Endothelial cell of umbilical vein (primary cell): ENCODE results near the gene CD38. TPM values are rescaled to one million over a fixed set of nuclear protein-coding genes. Genes with fewer than 3 reads are reported as not detected.
"Not testable (repeated sequence)": the region's sequence is repeated elsewhere in the genome, so short reads cannot be mapped to it uniquely, and the experiment has no call there.

Source experiments
- BruUV-seq: library from RNA; stranded (reverse); fragments of 400-500 nt; replicated peaks from 2 replicates; lab custom pipeline; 2021; lab: Mats Ljungman, UMichigan
- CTCF ChIA-PET: fragments of 300-600, 350-600 bp; sonication (Branson Sonifier 250); formaldehyde crosslinking; loops from one replicate; lab custom pipeline; 2021; ENCODE audit warnings: antibody characterized with exemption, inconsistent platforms; lab: Charles Lee
- POLR2A ChIA-PET: fragments of 300-600, 350-600 bp; sonication (Branson Sonifier 250); formaldehyde crosslinking; loops from one replicate; lab custom pipeline; 2021; ENCODE audit warnings: antibody characterized with exemption, inconsistent platforms; lab: Charles Lee
- DNase-seq: peaks from one replicate; pipeline ENCODE4 v3.0.0-alpha.2; 2011; ENCODE audit warnings: low read depth, low spot score
- FAIRE-seq: peaks from 2 replicates; lab custom pipeline; 2011; peaks lifted over from hg19 to GRCh38; lab: Jason Lieb, UNC
- H2AFZ ChIP-seq: 2 replicates; pipeline ENCODE4 v1.6.0; 2012; ENCODE audit warnings: low read depth, low read length, control low read depth, inconsistent platforms
- H3K27ac ChIP-seq: 2 replicates; pipeline ENCODE4 v1.5.1; 2011; ENCODE audit warnings: low read depth, mild to moderate bottlenecking, control low read depth, low read length, moderate library complexity; ENCODE audit not compliant: insufficient read depth
- H3K27me3 ChIP-seq, 2 experiments: 2 replicates each; pipeline versions ENCODE4 v1.6.0 to v1.6.1; 2011; ENCODE audit warnings: low read length in 2 of 2, mixed read lengths in 1 of 2; ENCODE audit not compliant: control insufficient read depth in 2 of 2, insufficient read depth in 2 of 2
- H3K36me3 ChIP-seq, 2 experiments: 2 replicates in 1 of 2; 3 replicates in 1 of 2; pipeline ENCODE4 v1.5.1; 2011; ENCODE audit warnings: low read length in 2 of 2, mild to moderate bottlenecking in 1 of 2, moderate library complexity in 1 of 2; ENCODE audit not compliant: control insufficient read depth in 2 of 2, insufficient read depth in 2 of 2; ENCODE audit errors: extremely low read depth in 1 of 2
- H3K4me1 ChIP-seq: 3 replicates; pipeline ENCODE4 v1.5.1; 2011; ENCODE audit warnings: mild to moderate bottlenecking, low read length; ENCODE audit not compliant: control insufficient read depth, insufficient read depth; ENCODE audit errors: extremely low read depth
- H3K4me2 ChIP-seq: 2 replicates; pipeline ENCODE4 v1.6.1; 2011; ENCODE audit warnings: low read length, control low read depth, mixed read lengths; ENCODE audit not compliant: insufficient read depth
- H3K4me3 ChIP-seq, 3 experiments: fragments of 200-600 bp in 1 of 3; sonication (generic), shearing (Covaris generic) in 1 of 3; replicated peaks in 1 of 3; 2 replicates each; pipeline ENCODE4 v1.5.1; 2011 to 2016; ENCODE audit warnings: control low read depth in 3 of 3, low read length in 3 of 3, mild to moderate bottlenecking in 2 of 3, inconsistent platforms in 1 of 3, low read depth in 1 of 3, moderate library complexity in 1 of 3; ENCODE audit not compliant: insufficient read depth in 1 of 3
- H3K79me2 ChIP-seq: 2 replicates; pipeline ENCODE4 v1.6.0; 2012; ENCODE audit warnings: low read length, inconsistent platforms; ENCODE audit not compliant: control insufficient read depth, insufficient read depth
- H3K9ac ChIP-seq: replicated peaks from 2 replicates; pipeline ENCODE3; 2011; ENCODE audit warnings: low read length, control low read depth; ENCODE audit not compliant: insufficient read depth; ENCODE audit errors: extremely low read depth
- H3K9me1 ChIP-seq: replicated peaks from 3 replicates; pipeline ENCODE4 v1.6.0; 2011; ENCODE audit warnings: mild to moderate bottlenecking, low read length; ENCODE audit not compliant: control insufficient read depth, insufficient read depth; ENCODE audit errors: extremely low read depth
- H3K9me3 ChIP-seq: replicated peaks from 2 replicates; pipeline ENCODE4 v1.5.1; 2012; ENCODE audit warnings: low read length, inconsistent platforms; ENCODE audit not compliant: control insufficient read depth, insufficient read depth
- H4K20me1 ChIP-seq: replicated peaks from 2 replicates; pipeline ENCODE3; 2011; ENCODE audit warnings: mild to moderate bottlenecking, low read length; ENCODE audit not compliant: control insufficient read depth, insufficient read depth; ENCODE audit errors: extremely low read depth
- EZH2 ChIP-seq: IDR thresholded peaks from 2 replicates; pipeline ENCODE4 v1.6.1; 2012; ENCODE audit warnings: borderline replicate concordance, low read depth, mild to moderate bottlenecking, moderate library complexity, low read length, inconsistent platforms; ENCODE audit not compliant: severe bottlenecking
- FOS ChIP-seq: IDR thresholded peaks from 2 replicates; pipeline ENCODE4 v1.6.1; 2011; ENCODE audit warnings: mild to moderate bottlenecking, low read length, moderate library complexity, borderline replicate concordance; ENCODE audit not compliant: insufficient read depth
- GATA2 ChIP-seq: IDR thresholded peaks from 2 replicates; pipeline ENCODE4 v1.7.0; 2011; ENCODE audit warnings: low read depth, mild to moderate bottlenecking, moderate library complexity, mixed read lengths, low read length; ENCODE audit not compliant: insufficient read length, insufficient read depth
- JUN ChIP-seq: IDR thresholded peaks from 2 replicates; pipeline ENCODE4 v1.6.1; 2011; ENCODE audit warnings: borderline replicate concordance, low read depth; ENCODE audit not compliant: insufficient read length, insufficient read depth
- MYC ChIP-seq: IDR thresholded peaks from one replicate; pipeline ENCODE4 v1.6.1; 2011; ENCODE audit warnings: mild to moderate bottlenecking, low read depth, low read length
- POLR2A ChIP-seq: IDR thresholded peaks from 2 replicates; pipeline ENCODE4 v1.6.1; 2012; ENCODE audit warnings: low read depth, mild to moderate bottlenecking, control low read depth, low read length
- POLR2AphosphoS5 ChIP-seq: IDR thresholded peaks from 2 replicates; pipeline ENCODE4 v1.6.1; 2012; ENCODE audit warnings: low read depth, mild to moderate bottlenecking, control low read depth, low read length, moderate library complexity; ENCODE audit not compliant: insufficient read depth
- dilution Hi-C: fragments of 300-500 bp; cut with MboI; formaldehyde crosslinking; loops from one replicate; pipeline ENCODE4 v1.15.0; 2019; ENCODE audit warnings: low sequenced_read_pairs; ENCODE audit not compliant: extremely low pct_ligation_motif_present
- intact Hi-C: fragments of 100-400 bp; cut with micrococcal nuclease; formaldehyde crosslinking; loops from one replicate; pipeline ENCODE4 v1.10.0; 2022
- polyA plus RNA-seq, 4 experiments: library from polyadenylated mRNA; depleted of rRNA in 3 of 4; stranded (reverse) in 3 of 4; unstranded in 1 of 4; fragments of >200 nt; gene quantifications; 2 replicates each; pipeline versions ENCODE4 v1.2.1 to v1.2.3, GENCODE V29; 2011 to 2012; ENCODE audit warnings: missing spikeins in 1 of 4
- total RNA-seq: library from RNA; stranded (reverse); gene quantifications from 2 replicates; pipeline ENCODE4 v1.2.3, GENCODE V29; 2021
- TF ChIP-seq, protein P1 (sequence below), 2 donors: IDR thresholded peaks; 1 replicate in 1 of 2; 2 replicates in 1 of 2; pipeline ENCODE4 v1.5.1; 2011; ENCODE audit warnings: low read length in 2 of 2, mild to moderate bottlenecking in 2 of 2, moderate library complexity in 2 of 2, control low read depth in 1 of 2, inconsistent platforms in 1 of 2, low read depth in 1 of 2; ENCODE audit not compliant: insufficient read depth in 1 of 2; ENCODE audit errors: extremely low read depth in 1 of 2
- TF ChIP-seq, protein P2 (sequence below): IDR thresholded peaks from 2 replicates; pipeline ENCODE4 v1.6.1; 2011; ENCODE audit not compliant: insufficient read depth, insufficient read length

The CD38 gene
- total and polyA plus RNA-seq, 2 donors (not counting 3 experiments of a cell fraction or from before 2014, with no cell fraction given), result 0.11 to 0.31 TPM

DNA sequence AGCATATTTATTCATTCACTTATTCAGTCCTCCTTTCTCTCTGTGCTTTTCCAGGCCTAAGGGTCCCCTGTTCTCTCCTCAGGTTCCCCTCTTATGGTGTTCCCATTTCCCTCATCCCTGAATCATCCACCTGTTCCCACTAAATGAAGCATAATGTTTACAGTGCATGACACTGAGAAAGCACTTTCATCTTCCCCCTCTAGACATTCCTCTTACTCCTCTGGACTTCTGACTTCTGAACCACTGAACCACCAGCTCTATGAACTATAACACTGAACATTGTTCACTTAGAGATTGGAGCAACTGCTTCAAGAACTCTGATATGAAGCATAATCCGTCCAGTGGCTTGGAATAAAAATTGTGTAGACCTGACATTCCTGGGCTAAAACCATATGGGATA, 59.5 kb downstream of the CD38 start:
- dilution Hi-C loops (no loop called here), intact Hi-C loops (no loop called here)
- Histone ChIP-seq H3K27me3 (peaks cover 0 to 2% of the 10 kb centered on the region in 2 experiments), H3K9me1 (no peaks in the 10 kb centered on the region), H3K9me3 (no peaks in the 10 kb centered on the region), H3K4me1 (no peaks in the 10 kb centered on the region), H3K4me3 (no peak overlapping the region), H4K20me1 (no peaks in the 10 kb centered on the region), H3K36me3 (no peaks in the 10 kb centered on the region), H3K9ac (no peak overlapping the region), H3K4me2 (no peak overlapping the region), H3K27ac (no peak overlapping the region), H3K79me2 (no peaks in the 10 kb centered on the region), H2AFZ (no peak overlapping the region)
- TF ChIP-seq, protein P1, sequence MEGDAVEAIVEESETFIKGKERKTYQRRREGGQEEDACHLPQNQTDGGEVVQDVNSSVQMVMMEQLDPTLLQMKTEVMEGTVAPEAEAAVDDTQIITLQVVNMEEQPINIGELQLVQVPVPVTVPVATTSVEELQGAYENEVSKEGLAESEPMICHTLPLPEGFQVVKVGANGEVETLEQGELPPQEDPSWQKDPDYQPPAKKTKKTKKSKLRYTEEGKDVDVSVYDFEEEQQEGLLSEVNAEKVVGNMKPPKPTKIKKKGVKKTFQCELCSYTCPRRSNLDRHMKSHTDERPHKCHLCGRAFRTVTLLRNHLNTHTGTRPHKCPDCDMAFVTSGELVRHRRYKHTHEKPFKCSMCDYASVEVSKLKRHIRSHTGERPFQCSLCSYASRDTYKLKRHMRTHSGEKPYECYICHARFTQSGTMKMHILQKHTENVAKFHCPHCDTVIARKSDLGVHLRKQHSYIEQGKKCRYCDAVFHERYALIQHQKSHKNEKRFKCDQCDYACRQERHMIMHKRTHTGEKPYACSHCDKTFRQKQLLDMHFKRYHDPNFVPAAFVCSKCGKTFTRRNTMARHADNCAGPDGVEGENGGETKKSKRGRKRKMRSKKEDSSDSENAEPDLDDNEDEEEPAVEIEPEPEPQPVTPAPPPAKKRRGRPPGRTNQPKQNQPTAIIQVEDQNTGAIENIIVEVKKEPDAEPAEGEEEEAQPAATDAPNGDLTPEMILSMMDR (IDR thresholded peaks at IDR 0.05; ENCODE audit: extremely low read depth in 1 of 2, insufficient read depth in 1 of 2, low read depth in 1 of 2, low read length in 2 of 2), result no peak
- TF ChIP-seq POLR2A (no peak), MYC (no peak), EZH2 (no peak), JUN (no peak), POLR2AphosphoS5 (no peak), FOS (no peak), GATA2 (no peak)
- TF ChIP-seq, protein P2, sequence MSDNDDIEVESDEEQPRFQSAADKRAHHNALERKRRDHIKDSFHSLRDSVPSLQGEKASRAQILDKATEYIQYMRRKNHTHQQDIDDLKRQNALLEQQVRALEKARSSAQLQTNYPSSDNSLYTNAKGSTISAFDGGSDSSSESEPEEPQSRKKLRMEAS, result no peak
- ChIA-PET CTCF (interaction anchor here (1.4 kb wide), 1 partner anchor 32 kb away, joined by 4 read pairs; no protein-coding TSS in a partner anchor), POLR2A (no interaction called here)
- no TSS peak for BruUV-seq
- FAIRE-seq, result no peak
- DNase-seq, result no peak

DNA sequence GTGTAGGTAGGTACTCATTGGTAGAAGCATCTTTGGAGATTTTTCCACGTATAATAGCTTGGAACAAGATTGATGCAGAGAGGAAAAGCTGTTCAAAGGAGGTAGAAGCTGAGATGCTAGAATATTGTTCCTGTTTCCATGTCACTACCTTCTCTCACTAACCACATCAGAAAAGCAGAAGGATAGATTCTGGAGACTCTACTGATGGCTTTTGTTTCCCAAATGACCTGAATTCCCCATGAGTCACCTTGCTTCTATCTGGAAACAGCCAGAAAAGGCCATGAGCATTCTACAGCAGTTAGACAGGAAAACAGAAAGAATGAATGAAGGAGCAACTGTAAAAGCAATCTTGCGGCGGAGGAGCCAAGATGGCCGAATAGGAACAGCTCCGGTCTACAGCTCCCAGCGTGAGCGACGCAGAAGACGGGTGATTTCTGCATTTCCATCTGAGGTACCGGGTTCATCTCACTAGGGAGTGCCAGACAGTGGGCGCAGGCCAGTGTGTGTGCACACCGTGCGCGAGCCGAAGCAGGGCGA, 63.1 kb downstream of the CD38 start:
- CTCF ChIA-PET, POLR2A ChIA-PET, dilution Hi-C loops: not testable (repeated sequence)

More for the DNA sequence above, 63.1 kb downstream of the CD38 start:
- DNase-seq, H3K36me3 ChIP-seq, H3K9ac ChIP-seq, H3K4me2 ChIP-seq, intact Hi-C loops, H3K9me1 ChIP-seq, H3K27ac ChIP-seq, H3K9me3 ChIP-seq, H3K4me3 ChIP-seq, H3K4me1 ChIP-seq, FAIRE-seq, BruUV-seq, H3K79me2 ChIP-seq, H2AFZ ChIP-seq, H3K27me3 ChIP-seq, H4K20me1 ChIP-seq: not testable (repeated sequence)
